Sigmoid colon (tissue), 7 donors: Measurements from ENCODE around the gene GRIK5. TPM values are rescaled to one million over a fixed set of nuclear protein-coding genes. Genes with fewer than 3 reads are reported as not detected.

Experiments used
- DNase-seq: peaks from one replicate; pipeline ENCODE4 v3.0.0-alpha.2; 2019
- H3K27ac ChIP-seq, 4 donors: fragments of 200-600 bp; sonication (generic); one replicate each; pipeline ENCODE4 v1.5.1; 2016 to 2019; ENCODE audit warnings: mild to moderate bottlenecking in 1 of 4
- H3K27me3 ChIP-seq, 3 donors: fragments of 200-600 bp; sonication (generic); one replicate each; pipeline ENCODE4 v1.5.1; 2019; ENCODE audit warnings: mild to moderate bottlenecking in 1 of 3
- H3K36me3 ChIP-seq, 4 donors: fragments of 200-600 bp; sonication (generic); one replicate each; pipeline ENCODE4 v1.5.1; 2016 to 2019
- H3K4me1 ChIP-seq, 4 donors: fragments of 200-600 bp; sonication (generic); one replicate each; pipeline ENCODE4 v1.5.1; 2017 to 2019
- H3K4me3 ChIP-seq, 4 donors: fragments of 200-600 bp; sonication (generic); one replicate each; pipeline ENCODE4 v1.5.1; 2017 to 2019; ENCODE audit warnings: mild to moderate bottlenecking in 2 of 4, moderate library complexity in 1 of 4
- H3K9me3 ChIP-seq, 4 donors: fragments of 200-600 bp in 3 of 4; sonication (generic) in 3 of 4; one replicate each; pipeline versions ENCODE4 v1.5.1 to v1.6.1; 2013 to 2019
- EP300 ChIP-seq, 4 donors: sonication (generic); formaldehyde crosslinking; IDR thresholded peaks; one replicate each; pipeline ENCODE4 v1.6.1; 2017; ENCODE audit warnings: antibody characterized with exemption in 4 of 4
- POLR2A ChIP-seq, 2 donors: fragments of 450-650 bp; IDR thresholded peaks; one replicate each; pipeline ENCODE4 v1.6.1; 2016; ENCODE audit warnings: antibody characterized with exemption in 2 of 2, mild to moderate bottlenecking in 2 of 2, moderate library complexity in 2 of 2
- POLR2AphosphoS5 ChIP-seq, 4 donors: sonication (generic); formaldehyde crosslinking; IDR thresholded peaks; one replicate each; pipeline ENCODE4 v1.6.1; 2017; ENCODE audit warnings: antibody characterized with exemption in 4 of 4
- WGBS, 2 donors: extraction: QIAGEN DNeasy Blood & Tissue Kit; methylation state at CpG; one replicate each; pipeline ENCODE4 v1.1.7; 2013; 5-methylcytosine and 5-hydroxymethylcytosine counted together
- intact Hi-C: fragments of 100-400 bp; cut with DNase I; formaldehyde crosslinking; loops from one replicate; pipeline ENCODE4 v1.15.1; 2023
- polyA plus RNA-seq, 3 donors: library from polyadenylated mRNA; stranded (reverse); fragments of 200-250 nt; gene quantifications; one replicate each; pipeline ENCODE4 v1.2.3, GENCODE V29; 2013
- total RNA-seq, 4 donors: library from RNA; depleted of rRNA; stranded (reverse); fragments of >200 nt; gene quantifications; one replicate each; pipeline ENCODE4 v1.1.0, GENCODE V29; 2016
- TF ChIP-seq, protein P1 (sequence below), 4 experiments: fragments of 450-650 bp in 3 of 4; fragments of 200-600 bp in 1 of 4; IDR thresholded peaks; one replicate each; pipeline ENCODE4 v1.5.1; 2016 to 2019; ENCODE audit warnings: antibody characterized with exemption in 4 of 4, mild to moderate bottlenecking in 3 of 4, moderate library complexity in 2 of 4
- donor health status: healthy with polysubstance abuse.
- donor health status: Bipolar disorder and iron deficiency.
- donor health status: healthy.

Gene GRIK5
- total and polyA plus RNA-seq, 7 donors: under 0.01 to 23.3 (median 10.3) TPM; not detected in 1

DNA sequence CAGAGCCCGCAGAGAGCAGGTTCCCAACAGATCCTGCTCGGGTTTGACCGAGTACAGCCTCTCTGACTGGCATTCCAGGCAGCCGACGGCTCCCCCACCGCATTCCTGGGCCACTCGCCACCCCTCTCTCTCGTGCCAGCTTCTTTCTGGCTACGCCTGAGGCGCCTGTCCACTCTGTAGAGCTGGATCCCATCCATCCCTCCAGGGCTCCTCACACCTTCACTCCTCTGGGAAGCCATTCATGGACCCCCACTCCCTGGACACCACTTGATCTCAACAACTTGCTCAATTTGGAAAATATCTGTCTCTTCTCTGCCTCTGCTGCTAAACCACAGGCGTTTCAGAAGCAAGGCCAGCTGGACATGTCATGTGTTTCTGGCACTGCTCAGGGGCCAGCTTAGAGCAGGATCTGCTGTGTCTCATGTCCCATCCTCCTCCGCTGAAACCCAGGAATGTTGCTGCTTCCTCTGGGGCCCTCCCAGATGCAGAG lies 45.3 kb downstream of the GRIK5 start:
- H3K9me3 ChIP-seq: no peaks in the 10 kb centered on the region
- intact Hi-C loops: no loop called here
- no peak overlapping the region for H3K4me3 ChIP-seq
- peak overlapping the region; percentile 8 to 76 (median 68) for H3K27ac ChIP-seq
- peaks cover 0 to 36% (median 28%) of the 10 kb centered on the region in 4 donors for H3K4me1 ChIP-seq
- TF ChIP-seq EP300 (IDR thresholded peaks at IDR 0.05): peak in 1 of 4 donors; percentile 21
- TF ChIP-seq, protein P1, sequence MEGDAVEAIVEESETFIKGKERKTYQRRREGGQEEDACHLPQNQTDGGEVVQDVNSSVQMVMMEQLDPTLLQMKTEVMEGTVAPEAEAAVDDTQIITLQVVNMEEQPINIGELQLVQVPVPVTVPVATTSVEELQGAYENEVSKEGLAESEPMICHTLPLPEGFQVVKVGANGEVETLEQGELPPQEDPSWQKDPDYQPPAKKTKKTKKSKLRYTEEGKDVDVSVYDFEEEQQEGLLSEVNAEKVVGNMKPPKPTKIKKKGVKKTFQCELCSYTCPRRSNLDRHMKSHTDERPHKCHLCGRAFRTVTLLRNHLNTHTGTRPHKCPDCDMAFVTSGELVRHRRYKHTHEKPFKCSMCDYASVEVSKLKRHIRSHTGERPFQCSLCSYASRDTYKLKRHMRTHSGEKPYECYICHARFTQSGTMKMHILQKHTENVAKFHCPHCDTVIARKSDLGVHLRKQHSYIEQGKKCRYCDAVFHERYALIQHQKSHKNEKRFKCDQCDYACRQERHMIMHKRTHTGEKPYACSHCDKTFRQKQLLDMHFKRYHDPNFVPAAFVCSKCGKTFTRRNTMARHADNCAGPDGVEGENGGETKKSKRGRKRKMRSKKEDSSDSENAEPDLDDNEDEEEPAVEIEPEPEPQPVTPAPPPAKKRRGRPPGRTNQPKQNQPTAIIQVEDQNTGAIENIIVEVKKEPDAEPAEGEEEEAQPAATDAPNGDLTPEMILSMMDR (IDR thresholded peaks at IDR 0.05): no peak
- peak; percentile 28 to 88 (median 78) for TF ChIP-seq POLR2AphosphoS5 (IDR thresholded peaks at IDR 0.05)
- DNase-seq: peak; percentile 77
- H3K36me3 ChIP-seq: peaks cover 0 to 25% (median 4%) of the 10 kb centered on the region in 4 donors
- no peaks in the 10 kb centered on the region for H3K27me3 ChIP-seq
- WGBS, 2 donors: 64 to 65% methylated on average over 12 of the region's 12 CpGs

DNA sequence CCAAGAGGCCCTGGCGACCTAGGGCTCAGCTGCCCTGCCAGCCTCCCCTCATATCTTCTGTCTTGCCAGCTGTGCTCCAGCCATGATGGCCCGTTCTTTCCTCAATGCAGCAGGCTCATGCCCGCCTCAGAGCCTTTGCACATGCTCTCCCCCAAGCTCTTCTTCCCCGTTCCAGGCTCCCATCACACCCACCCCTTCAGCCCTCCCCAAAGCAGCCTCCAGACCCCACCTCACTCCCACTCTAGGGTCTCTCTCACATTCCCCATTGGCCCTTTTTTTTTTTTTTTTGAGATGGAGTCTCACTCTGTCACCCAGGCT lies 46.1 kb downstream of the GRIK5 start:
- no peak for DNase-seq
- peaks cover 0 to 31% (median 4%) of the 10 kb centered on the region in 4 donors for H3K36me3 ChIP-seq
- no peaks in the 10 kb centered on the region for H3K27me3 ChIP-seq
- peak overlapping the region in 3 of 4 donors; percentile 66 to 76 (median 71) for H3K27ac ChIP-seq
- H3K4me1 ChIP-seq: peaks cover 0 to 36% (median 28%) of the 10 kb centered on the region in 4 donors
- intact Hi-C loops: no loop called here
- H3K4me3 ChIP-seq: no peak overlapping the region
- TF ChIP-seq, protein P1 (IDR thresholded peaks at IDR 0.05): no peak
- TF ChIP-seq POLR2AphosphoS5 (IDR thresholded peaks at IDR 0.05) (no peak), EP300 (IDR thresholded peaks at IDR 0.05) (no peak), POLR2A (IDR thresholded peaks at IDR 0.05) (no peak)
- H3K9me3 ChIP-seq: no peaks in the 10 kb centered on the region
- WGBS, 2 donors: 75 to 87% methylated on average over 4 of the region's 4 CpGs

DNA sequence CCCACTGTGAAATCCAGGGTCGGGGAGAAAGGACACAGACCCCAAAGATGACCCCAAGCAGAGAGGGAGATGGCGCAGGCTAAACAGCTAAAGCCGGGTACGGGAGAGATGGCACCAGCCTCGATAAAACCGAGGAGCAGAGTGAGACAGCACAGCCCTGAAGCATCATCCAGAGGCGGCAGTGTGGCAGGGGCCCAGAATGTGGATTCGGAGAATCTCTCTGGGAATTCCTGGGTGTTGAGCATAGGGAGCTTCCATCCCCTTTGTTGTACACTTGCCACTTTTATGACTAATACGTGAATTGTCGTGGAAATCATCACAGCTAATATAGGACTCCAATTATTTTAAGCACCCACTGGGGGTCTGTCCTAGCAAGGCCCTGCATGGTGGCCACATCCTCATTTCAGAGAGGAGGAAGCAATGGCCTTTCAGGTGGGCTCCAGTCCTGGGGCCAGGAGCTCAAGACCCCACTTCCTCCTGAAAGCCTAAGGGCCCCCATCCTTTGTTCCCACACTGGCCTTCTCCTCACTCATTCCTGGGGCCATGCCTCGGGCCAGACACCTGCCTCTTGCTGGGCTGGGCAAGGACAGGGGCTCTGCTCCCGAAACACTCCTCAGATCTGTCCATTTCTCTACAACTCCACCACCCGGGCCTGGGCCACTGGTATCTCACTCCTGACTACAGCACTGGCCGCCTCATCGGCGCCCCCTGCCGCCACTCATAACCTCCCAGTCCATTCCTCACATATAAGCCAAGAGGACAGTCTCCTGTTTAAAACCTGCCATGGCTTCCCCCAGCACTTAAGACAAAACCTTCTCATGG lies 46.7 kb downstream of the GRIK5 start:
- DNase-seq: no peak
- 69 to 75% methylated on average over 17 of the region's 17 CpGs for WGBS, 2 donors
- Histone ChIP-seq H3K4me1 (peaks cover 0 to 36% (median 28%) of the 10 kb centered on the region in 4 donors), H3K4me3 (no peak overlapping the region), H3K36me3 (peaks cover 0 to 31% (median 4%) of the 10 kb centered on the region in 4 donors), H3K27me3 (no peaks in the 10 kb centered on the region), H3K9me3 (no peaks in the 10 kb centered on the region), H3K27ac (peak overlapping the region in 2 of 4 donors; percentile 71 to 76)
- no peak for TF ChIP-seq EP300 (IDR thresholded peaks at IDR 0.05)
- TF ChIP-seq POLR2AphosphoS5 (IDR thresholded peaks at IDR 0.05): no peak
- TF ChIP-seq, protein P1 (IDR thresholded peaks at IDR 0.05): no peak
- TF ChIP-seq POLR2A (IDR thresholded peaks at IDR 0.05): no peak
- intact Hi-C loops: no loop called here

DNA sequence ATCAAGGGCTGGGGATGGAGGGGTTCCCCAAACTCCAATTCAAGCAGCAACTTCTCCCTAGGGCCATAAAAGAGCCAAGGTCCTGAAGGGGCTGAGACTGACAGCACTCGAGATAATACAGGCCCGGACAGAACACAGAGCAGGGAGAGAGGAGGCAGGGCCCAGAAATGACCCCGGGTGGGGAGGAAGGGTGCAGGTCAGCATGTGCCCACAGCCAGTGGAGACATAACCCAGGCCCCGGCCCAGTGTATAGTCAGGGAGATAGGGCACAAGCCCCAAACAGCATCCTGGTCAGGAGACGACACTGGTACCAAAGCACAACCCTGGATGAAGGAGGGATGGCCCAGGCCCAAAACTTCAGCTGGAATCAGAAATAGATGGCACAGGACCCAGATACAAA lies 47.4 kb downstream of the GRIK5 start:
- WGBS, 2 donors: 68 to 79% methylated on average over 5 of the region's 5 CpGs
- Histone ChIP-seq H3K27ac (no peak overlapping the region), H3K9me3 (no peaks in the 10 kb centered on the region), H3K27me3 (no peaks in the 10 kb centered on the region), H3K36me3 (peaks cover 0 to 31% (median 4%) of the 10 kb centered on the region in 4 donors), H3K4me3 (no peak overlapping the region), H3K4me1 (peaks cover 0 to 36% (median 28%) of the 10 kb centered on the region in 4 donors)
- DNase-seq: no peak
- intact Hi-C loops: no loop called here
- no peak for TF ChIP-seq POLR2A (IDR thresholded peaks at IDR 0.05)
- TF ChIP-seq POLR2AphosphoS5 (IDR thresholded peaks at IDR 0.05): no peak
- TF ChIP-seq EP300 (IDR thresholded peaks at IDR 0.05): no peak
- TF ChIP-seq, protein P1 (IDR thresholded peaks at IDR 0.05): no peak
